HS-27A (cell line): Measurements from ENCODE around the gene CDH26.

Experiments
- DNase-seq: peaks from one replicate; pipeline ENCODE4 v3.0.0-alpha.2; 2012; ENCODE audit warnings: low read depth, missing footprints

CDH26 gene

GRCh38 chr20:59985164-59985563 lies 26.9 kb downstream of the CDH26 start:
- DNase-seq, result no peak

GRCh38 chr20:59985864-59986263 lies 27.6 kb downstream of the CDH26 start:
- DNase-seq, result no peak

- DNase-seq, result no peak
These were observed 28.9 kb downstream of the CDH26 start for GRCh38 chr20:59987135-59987534.

GRCh38 chr20:59988141-59988540 lies 29.9 kb downstream of the CDH26 start:
- no peak for DNase-seq

- no peak for DNase-seq
These were observed 34.4 kb downstream of the CDH26 start for GRCh38 chr20:59992526-59993084.

GRCh38 chr20:59993736-59994430 lies 35.7 kb downstream of the CDH26 start:
- DNase-seq, result no peak

GRCh38 chr20:59994697-59995122 lies 36.5 kb downstream of the CDH26 start:
- DNase-seq, result no peak

- no peak for DNase-seq
These were observed 37.9 kb downstream of the CDH26 start for GRCh38 chr20:59996108-59996507.

GRCh38 chr20:59997896-59998295 lies 39.7 kb downstream of the CDH26 start:
- no peak for DNase-seq

GRCh38 chr20:59999502-59999901 lies 41.3 kb downstream of the CDH26 start:
- no peak for DNase-seq

GRCh38 chr20:60000271-60001042 lies 42.2 kb downstream of the CDH26 start:
- DNase-seq, result no peak

- DNase-seq, result no peak
These were observed 42.9 kb downstream of the CDH26 start for GRCh38 chr20:60001108-60001507.

- DNase-seq, result no peak
These were observed 45.6 kb downstream of the CDH26 start for GRCh38 chr20:60003776-60004175.

GRCh38 chr20:60006261-60006660 lies 48.0 kb downstream of the CDH26 start:
- DNase-seq, result no peak

- DNase-seq, result no peak
These were observed 49.2 kb downstream of the CDH26 start for GRCh38 chr20:60007464-60007863.

- DNase-seq, result no peak
These were observed 50.0 kb downstream of the CDH26 start for GRCh38 chr20:60008130-60008808.

GRCh38 chr20:60009318-60009717 lies 51.1 kb downstream of the CDH26 start:
- no peak for DNase-seq

- DNase-seq, result no peak
These were observed 51.8 kb downstream of the CDH26 start for GRCh38 chr20:60009826-60010616.

- DNase-seq, result no peak
These were observed 52.7 kb downstream of the CDH26 start for GRCh38 chr20:60010689-60011458.

- DNase-seq, result no peak
These were observed 53.6 kb downstream of the CDH26 start for GRCh38 chr20:60011512-60012507.
